ENCODE results near the gene GNAQ.

- TF ChIP-seq POLR2A (IDR thresholded peaks at IDR 0.05) (no peak), CTCF (IDR thresholded peaks at IDR 0.05) (no peak)
Observed at GRCh38 chr9:77946969-77947620, 84.5 kb downstream of the GNAQ start.

All from body of pancreas (tissue), 4 donors.